B cell (primary cell): ENCODE data around the gene STEAP1B. TPM values are rescaled to one million over a fixed set of nuclear protein-coding genes. Genes with fewer than 3 reads are reported as not detected.

Source experiments
- ATAC-seq: fragments of 200-7000 bp; cut with Tn5 transposase; one replicate; pipeline ENCODE4 v1.10.0; 2021; ENCODE audit warnings: low read depth, mild to moderate bottlenecking, moderate number of reproducible peaks, moderate library complexity
- CTCF ChIA-PET: fragments of 350-600 bp; sonication (Branson Sonifier 250); formaldehyde crosslinking; loops from one replicate; lab custom pipeline; 2021; ENCODE audit warnings: antibody characterized with exemption, inconsistent platforms; lab: Charles Lee
- POLR2A ChIA-PET: fragments of 350-600 bp; sonication (Branson Sonifier 250); formaldehyde crosslinking; loops from one replicate; lab custom pipeline; 2021; ENCODE audit warnings: antibody characterized with exemption; lab: Charles Lee
- DNase-seq: peaks from one replicate; pipeline ENCODE4 v3.0.0; 2013
- H2AFZ ChIP-seq: 2 replicates; pipeline ENCODE4 v1.6.1; 2012; ENCODE audit warnings: mild to moderate bottlenecking, low read depth, low read length; ENCODE audit not compliant: insufficient read depth, poor library complexity, severe bottlenecking
- H3K27ac ChIP-seq, 2 donors: 1 replicate in 1 of 2; 2 replicates in 1 of 2; pipeline ENCODE4 v1.5.1; 2012 to 2013; ENCODE audit warnings: low read length in 2 of 2, mild to moderate bottlenecking in 2 of 2, moderate library complexity in 1 of 2
- H3K27me3 ChIP-seq, 4 experiments: fragments of 200-600 bp in 1 of 4; sonication (generic) in 1 of 4; replicated peaks in 1 of 4; 1 replicate in 2 of 4; 2 replicates in 2 of 4; pipeline versions ENCODE4 v1.6.1 to v1.7.0; 2013 to 2016; ENCODE audit warnings: low read length in 3 of 4, mild to moderate bottlenecking in 2 of 4, mixed read lengths in 1 of 4, moderate library complexity in 1 of 4; ENCODE audit not compliant: insufficient read depth in 4 of 4, control insufficient read depth in 3 of 4; ENCODE audit errors: control extremely low read depth in 1 of 4
- H3K36me3 ChIP-seq, 2 experiments: replicated peaks in 1 of 2; 1 replicate in 1 of 2; 2 replicates in 1 of 2; pipeline versions ENCODE4 v1.6.1 to v1.7.1; 2013; ENCODE audit warnings: low read length in 1 of 2; ENCODE audit not compliant: insufficient read depth in 2 of 2, control insufficient read depth in 1 of 2; ENCODE audit errors: control extremely low read depth in 1 of 2, extremely low read depth in 1 of 2
- H3K4me1 ChIP-seq, 2 donors: fragments of 200-600 bp in 1 of 2; sonication (generic) in 1 of 2; 1 replicate in 1 of 2; 2 replicates in 1 of 2; pipeline versions ENCODE4 v1.5.1 to v1.6.1; 2013 to 2017; ENCODE audit warnings: low read length in 2 of 2; ENCODE audit not compliant: control insufficient read depth in 2 of 2, insufficient read depth in 2 of 2
- H3K4me2 ChIP-seq: replicated peaks from 2 replicates; pipeline ENCODE3; 2012; ENCODE audit warnings: mild to moderate bottlenecking, low read depth, low read length; ENCODE audit not compliant: poor library complexity, severe bottlenecking
- H3K4me3 ChIP-seq, 5 experiments: fragments of 200-600 bp in 1 of 5; sonication (generic) in 1 of 5; 1 replicate in 3 of 5; 2 replicates in 2 of 5; pipeline versions ENCODE4 v1.5.1 to v1.7.0; 2011 to 2016; ENCODE audit warnings: low read length in 4 of 5, mild to moderate bottlenecking in 4 of 5, low read depth in 2 of 5, control low read depth in 1 of 5, moderate library complexity in 1 of 5; ENCODE audit not compliant: insufficient read depth in 1 of 5; ENCODE audit errors: control extremely low read depth in 1 of 5, extremely low read depth in 1 of 5
- H3K79me2 ChIP-seq: fragments of 200-600 bp; sonication (generic); one replicate; pipeline ENCODE4 v1.6.0; 2016; ENCODE audit warnings: low read length; ENCODE audit not compliant: control insufficient read depth, insufficient read depth
- H3K9ac ChIP-seq: fragments of 200-600 bp; sonication (generic); 2 replicates; pipeline ENCODE4 v1.6.1; 2017; ENCODE audit warnings: mild to moderate bottlenecking, low read length, moderate library complexity
- H3K9me3 ChIP-seq, 3 donors: one replicate each; pipeline versions ENCODE4 v1.6.1 to v1.7.1; 2013; ENCODE audit warnings: low read length in 2 of 3; ENCODE audit not compliant: control insufficient read depth in 2 of 3, insufficient read depth in 1 of 3; ENCODE audit errors: control extremely low read depth in 1 of 3
- H4K20me1 ChIP-seq: 2 replicates; pipeline ENCODE4 v1.6.0; 2012; ENCODE audit warnings: mild to moderate bottlenecking, low read length; ENCODE audit not compliant: insufficient read depth, control insufficient read depth, poor library complexity, severe bottlenecking
- H3K27ac Mint-ChIP-seq: one replicate; pipeline ENCODE4 v1.8.0; 2021; ENCODE audit warnings: mixed read lengths
- H3K27me3 Mint-ChIP-seq: one replicate; pipeline ENCODE4 v1.8.0; 2021; ENCODE audit warnings: mixed read lengths
- H3K4me1 Mint-ChIP-seq: one replicate; pipeline ENCODE4 v1.8.0; 2021; ENCODE audit warnings: mixed read lengths
- H3K4me3 Mint-ChIP-seq: one replicate; pipeline ENCODE4 v1.8.0; 2021; ENCODE audit warnings: mixed read lengths
- H3K9me3 Mint-ChIP-seq: one replicate; pipeline ENCODE4 v1.8.0; 2022; ENCODE audit warnings: mixed read lengths; ENCODE audit not compliant: insufficient read depth
- CTCF ChIP-seq: fragments of 200-600 bp; IDR thresholded peaks from one replicate; pipeline ENCODE4 v1.8.0; 2022; ENCODE audit warnings: antibody characterized with exemption, mild to moderate bottlenecking
- EZH2 ChIP-seq: IDR thresholded peaks from 2 replicates; pipeline ENCODE4 v1.6.1; 2012; ENCODE audit warnings: borderline replicate concordance, low read depth, mild to moderate bottlenecking, moderate library complexity, low read length; ENCODE audit not compliant: insufficient read depth, poor library complexity, severe bottlenecking
- WGBS: methylation state at CpG from one replicate; pipeline ENCODE4 v1.1.5; 2013; ENCODE audit warnings: missing lambda C conversion rate; ENCODE audit not compliant: insufficient coverage; 5-methylcytosine and 5-hydroxymethylcytosine counted together
- intact Hi-C: fragments of 100-400 bp; cut with micrococcal nuclease; formaldehyde crosslinking; loops from one replicate; pipeline ENCODE4 v1.10.0; 2022
- polyA plus RNA-seq: library from polyadenylated mRNA; depleted of rRNA; stranded (reverse); fragments of >200 nt; gene quantifications from 2 replicates; pipeline ENCODE4 v1.2.3, GENCODE V29; 2012
- total RNA-seq, 2 donors: library from RNA; stranded (reverse); fragments of 120-200 nt in 1 of 2; gene quantifications; 1 replicate in 1 of 2; 2 replicates in 1 of 2; pipeline versions ENCODE4 v1.2.3 to v1.2.4, GENCODE V29; 2013 to 2022

STEAP1B gene
- total and polyA plus RNA-seq, 2 donors (not counting 1 experiment from before 2014, with no cell fraction given): 8.8 to 24.7 TPM

DNA sequence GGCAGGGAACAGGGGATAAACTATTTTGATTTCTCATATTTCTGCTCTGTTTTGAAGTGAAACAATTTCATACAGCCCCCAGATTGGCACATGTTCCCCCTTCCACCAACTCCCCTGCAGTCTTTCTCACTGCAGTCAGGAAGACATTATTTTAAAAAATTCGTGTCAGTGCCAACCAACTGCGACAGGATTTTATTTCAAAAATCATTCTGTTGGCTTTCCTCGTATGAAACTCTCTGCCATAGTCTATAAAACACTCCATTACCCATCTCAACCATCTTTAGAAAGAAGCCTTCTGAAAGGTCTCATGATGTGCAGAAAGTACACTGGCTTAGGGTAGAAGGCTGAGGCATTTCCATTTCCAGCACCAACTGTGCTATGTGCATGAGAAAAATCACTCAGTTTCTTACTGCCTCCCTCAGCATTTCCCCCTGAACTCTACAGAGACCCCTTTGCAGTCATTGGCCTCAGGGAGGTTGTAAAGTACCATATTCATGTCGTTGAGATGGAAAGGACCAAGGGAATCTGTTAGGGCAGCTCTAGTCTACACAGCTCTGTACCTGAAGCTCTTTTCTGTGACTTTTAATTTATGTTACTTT lies 46.9 kb downstream of the STEAP1B start:
- H3K4me1 Mint-ChIP-seq: peaks cover 20% of the 10 kb centered on the region
- no peak overlapping the region for H2AFZ ChIP-seq
- H3K36me3 ChIP-seq: no peaks in the 10 kb centered on the region
- TF ChIP-seq EZH2 (no peak), CTCF (no peak)
- ChIA-PET CTCF (interaction anchor here (0.6 to 2.6 kb wide), 16 partner anchors 8 to 585 kb away, joined by 3 to 13 read pairs (median 4); no protein-coding TSS in a partner anchor), POLR2A (no interaction called here)
- DNase-seq: no peak
- 67% methylated on average over 2 of the region's 4 CpGs for WGBS
- H3K27ac ChIP-seq: no peak overlapping the region
- H3K27me3 ChIP-seq: peaks cover 0 to 7% (median 0%) of the 10 kb centered on the region in 4 experiments
- H3K4me1 ChIP-seq: peaks cover 10 to 16% of the 10 kb centered on the region in 2 donors
- ATAC-seq: no peak
- H3K79me2 ChIP-seq: no peaks in the 10 kb centered on the region
- H3K9ac ChIP-seq: no peak overlapping the region
- H3K27me3 Mint-ChIP-seq: peaks cover 4% of the 10 kb centered on the region
- H3K9me3 ChIP-seq: no peaks in the 10 kb centered on the region
- peaks cover 3% of the 10 kb centered on the region for H3K9me3 Mint-ChIP-seq
- H3K4me2 ChIP-seq: peak overlapping the region; percentile 65
- H3K4me3 Mint-ChIP-seq: peak overlapping the region; percentile 64
- intact Hi-C loops: loop anchor here (1.0 kb wide), 1 partner anchor 343 kb away; no protein-coding TSS in a partner anchor
- no peaks in the 10 kb centered on the region for H4K20me1 ChIP-seq
- H3K4me3 ChIP-seq: peak overlapping the region in 2 of 5 experiments; percentile 24 to 45
- peak overlapping the region; percentile 44 for H3K27ac Mint-ChIP-seq
